ENCODE data around the gene CELF2.

- TF ChIP-seq CTCF (IDR thresholded peaks at IDR 0.05) = no peak
- no peak for TF ChIP-seq EP300 (IDR thresholded peaks at IDR 0.05)
- TF ChIP-seq POLR2A (IDR thresholded peaks at IDR 0.05) = no peak
Observed at GRCh38 chr10:11341283-11341960, 323.8 kb downstream of the CELF2 start.
